HG02763 (cell line): ENCODE results near the gene RBM15.

Experiments used
- ATAC-seq: cut with Tn5 transposase; IDR thresholded peaks from one replicate; pipeline ENCODE4 v1.9.1; 2021; ENCODE audit warnings: mild to moderate bottlenecking, moderate library complexity; ENCODE audit not compliant: unreplicated experiment

The RBM15 gene

GRCh38 chr1:110347182-110347893 lies 8.2 kb downstream of the RBM15 start:
- no peak for ATAC-seq

GRCh38 chr1:110348050-110348449 lies 8.9 kb downstream of the RBM15 start:
- ATAC-seq = no peak

GRCh38 chr1:110348771-110349170 lies 9.6 kb downstream of the RBM15 start:
- no peak for ATAC-seq

- no peak for ATAC-seq
These were observed 11.2 kb downstream of the RBM15 start for GRCh38 chr1:110350360-110350759.

DNA sequence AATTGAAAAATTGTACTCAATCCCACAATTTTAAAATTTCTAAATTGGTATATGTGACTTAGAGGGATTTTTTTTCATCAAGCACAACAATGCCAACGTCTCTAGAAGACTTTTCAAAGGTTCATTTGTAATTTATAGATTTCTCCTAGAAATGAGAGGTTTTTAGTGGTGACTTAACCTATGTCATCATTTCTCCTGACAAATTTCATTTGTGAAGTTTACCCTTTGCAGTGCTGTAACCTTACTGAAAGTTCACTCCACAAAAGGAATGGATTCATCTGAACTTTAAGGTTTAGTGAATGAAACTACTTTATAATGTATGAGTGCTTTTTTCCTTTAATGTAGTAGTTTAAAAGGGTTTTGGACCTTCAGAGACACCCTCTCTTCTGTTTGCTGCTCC lies 16.1 kb downstream of the RBM15 start:
- no peak for ATAC-seq

- ATAC-seq = no peak
These were observed 17.2 kb downstream of the RBM15 start for GRCh38 chr1:110356379-110356778.

GRCh38 chr1:110360431-110360830 lies 21.3 kb downstream of the RBM15 start:
- ATAC-seq = no peak

DNA sequence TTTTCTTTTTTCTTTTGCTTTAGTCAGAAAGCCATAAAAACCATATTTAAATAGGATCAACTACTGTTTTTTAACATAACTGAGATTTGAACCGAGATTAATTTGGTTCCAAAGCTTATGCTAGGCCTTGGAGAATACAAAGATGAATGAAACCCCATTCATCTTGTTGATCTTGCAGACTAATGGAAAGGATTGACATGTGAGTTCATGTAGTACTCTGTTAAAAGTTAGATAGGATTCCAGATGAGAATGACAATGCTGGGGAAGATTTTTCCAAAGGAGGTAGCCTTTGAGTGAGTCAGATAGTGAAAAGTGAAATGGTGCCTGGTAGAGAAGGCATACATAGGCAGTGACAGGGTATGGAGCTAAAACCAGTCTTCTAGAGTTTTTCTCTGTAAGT lies 22.7 kb downstream of the RBM15 start:
- no peak for ATAC-seq

GRCh38 chr1:110364221-110364620 lies 25.0 kb downstream of the RBM15 start:
- ATAC-seq = no peak

DNA sequence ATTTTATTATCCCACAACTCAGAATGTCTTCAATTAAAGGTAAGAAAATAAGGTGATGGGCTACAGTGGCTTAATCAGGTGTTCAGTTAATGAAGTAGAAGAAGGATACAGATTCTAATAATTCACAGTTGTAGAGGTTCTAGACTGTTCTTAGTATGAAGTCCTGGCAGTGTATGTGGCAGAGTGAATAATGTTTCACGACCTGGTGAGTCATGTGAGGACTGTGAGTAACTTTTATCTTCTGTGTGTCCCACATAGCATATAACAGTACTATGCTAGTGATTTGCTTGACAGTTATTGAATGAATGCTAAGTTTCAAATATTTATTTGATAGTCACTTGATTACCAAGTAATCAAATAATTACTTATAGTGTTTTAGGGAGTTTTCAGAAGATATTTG lies 31.6 kb downstream of the RBM15 start:
- no peak for ATAC-seq

- ATAC-seq = no peak
These were observed 36.3 kb downstream of the RBM15 start for GRCh38 chr1:110375490-110375889.

- ATAC-seq = no peak
These were observed 41.6 kb downstream of the RBM15 start for GRCh38 chr1:110380672-110381283.

- ATAC-seq = no peak
These were observed 44.2 kb downstream of the RBM15 start for GRCh38 chr1:110383251-110383990.

- peak; percentile 43 for ATAC-seq
These were observed 45.6 kb downstream of the RBM15 start for GRCh38 chr1:110384581-110385321.

- ATAC-seq = no peak
These were observed 46.2 kb downstream of the RBM15 start for GRCh38 chr1:110385369-110385768.

DNA sequence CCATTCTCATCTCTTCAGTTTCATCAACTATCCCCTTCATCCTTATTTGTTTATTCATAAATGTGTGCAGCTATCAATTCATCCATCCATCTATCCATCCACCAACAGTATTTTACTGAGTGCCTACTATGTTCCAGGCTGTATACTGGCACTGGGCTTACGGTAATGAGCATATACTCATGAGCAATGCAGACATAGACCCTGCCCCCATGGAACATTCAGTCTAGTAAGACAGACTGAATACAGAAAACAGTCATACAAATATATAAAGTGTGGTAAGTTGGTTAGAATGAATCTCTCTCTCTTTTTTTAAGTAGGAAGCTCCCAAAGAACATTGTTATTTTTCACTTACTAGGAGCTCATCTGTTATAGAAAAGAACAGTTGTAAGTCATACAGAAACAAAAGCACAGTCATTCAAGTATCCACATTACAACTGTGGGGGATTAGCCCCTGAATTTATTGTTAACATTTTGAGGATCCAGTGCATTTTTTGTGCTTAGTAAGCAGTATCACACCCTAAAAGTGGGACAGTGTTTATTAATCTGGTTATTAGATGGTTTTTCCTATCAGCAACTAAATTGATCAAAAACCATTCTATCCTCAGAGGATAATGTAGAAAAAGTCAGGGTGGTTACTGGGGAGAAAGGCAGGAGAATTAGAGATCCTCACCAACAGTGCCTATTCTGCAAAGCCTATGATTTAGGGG lies 48.0 kb downstream of the RBM15 start:
- ATAC-seq = no peak

DNA sequence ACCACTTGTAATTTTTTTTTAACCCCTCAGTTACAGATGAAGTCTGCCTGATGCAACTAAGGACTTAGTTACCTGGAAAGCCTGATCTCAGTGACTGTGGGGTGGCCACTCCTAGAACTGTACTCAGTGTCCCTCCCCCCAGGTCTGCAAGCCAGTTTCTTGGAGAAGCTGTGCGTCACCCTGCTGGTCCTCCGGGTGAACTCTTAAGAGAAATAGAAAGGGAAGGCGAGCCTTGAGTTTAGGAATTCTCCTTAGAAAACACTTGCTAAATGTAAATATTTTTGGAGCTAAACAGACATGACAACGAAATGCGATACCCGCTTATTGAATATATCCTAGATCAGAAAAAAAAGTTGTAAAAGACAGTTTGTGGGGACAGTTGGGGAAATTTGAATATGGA lies 50.9 kb downstream of the RBM15 start:
- no peak for ATAC-seq

DNA sequence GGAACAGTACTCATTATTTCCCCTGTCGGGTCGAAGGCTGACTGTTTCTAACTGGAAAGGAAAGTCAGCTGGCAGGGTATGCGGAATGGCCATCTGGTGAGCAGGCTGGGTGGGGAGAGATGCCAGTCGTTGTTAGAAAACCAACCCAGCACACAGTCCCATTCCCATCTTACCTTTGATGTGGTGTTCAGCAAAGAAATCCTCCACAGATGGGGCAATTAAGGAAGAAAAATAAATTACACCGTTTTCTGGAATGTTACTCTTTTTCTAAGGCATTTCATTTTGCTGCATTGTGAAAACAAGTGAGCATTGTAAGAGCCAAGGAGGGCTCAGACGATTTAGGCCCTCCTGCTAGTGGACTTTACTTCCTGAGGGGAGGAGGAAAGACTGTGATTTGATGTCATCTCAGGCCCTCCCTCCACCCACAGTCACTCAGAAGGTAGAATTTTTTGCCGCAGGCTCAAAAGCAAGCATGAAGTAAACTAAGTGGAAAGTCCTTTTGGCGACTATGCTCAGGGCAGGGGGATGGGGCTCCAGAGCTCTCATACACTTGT lies 51.6 kb downstream of the RBM15 start, which contains the start of gene SLC16A4:
TSS of gene SLC16A4 (minus strand) at position 335 of the 554 bp plus-strand sequence. CDS start 1,703 bp downstream, outside the sequence.
- no peak for ATAC-seq

DNA sequence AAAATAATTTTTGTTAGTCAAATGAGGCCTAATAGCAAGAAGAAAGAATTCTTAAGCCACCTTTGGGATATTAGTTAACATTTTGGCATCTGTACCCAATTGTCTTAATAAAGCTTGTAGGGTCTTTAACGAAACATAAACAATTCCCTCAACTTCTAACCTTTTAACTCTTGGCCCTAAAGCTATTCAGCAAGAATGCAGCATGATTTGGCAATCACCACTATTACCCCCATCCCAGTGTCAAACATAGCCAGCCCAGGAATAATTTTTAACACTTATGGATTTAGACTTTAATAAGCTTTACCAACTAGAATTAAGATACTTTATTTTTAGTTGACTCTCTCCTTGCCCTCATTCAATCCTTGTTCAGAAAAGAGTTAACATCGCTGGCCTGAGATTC lies 54.1 kb downstream of the RBM15 start:
- ATAC-seq = no peak
